HG03354 (cell line): ENCODE data around the gene AP1B1.
"Not testable (repeated sequence)": the region's sequence is repeated elsewhere in the genome, so short reads cannot be mapped to it uniquely, and the experiment has no call there.

ENCODE experiments used
- ATAC-seq: cut with Tn5 transposase; IDR thresholded peaks from one replicate; pipeline ENCODE4 v1.9.1; 2021; ENCODE audit warnings: mild to moderate bottlenecking; ENCODE audit not compliant: unreplicated experiment, poor library complexity, severe bottlenecking

Gene AP1B1

DNA sequence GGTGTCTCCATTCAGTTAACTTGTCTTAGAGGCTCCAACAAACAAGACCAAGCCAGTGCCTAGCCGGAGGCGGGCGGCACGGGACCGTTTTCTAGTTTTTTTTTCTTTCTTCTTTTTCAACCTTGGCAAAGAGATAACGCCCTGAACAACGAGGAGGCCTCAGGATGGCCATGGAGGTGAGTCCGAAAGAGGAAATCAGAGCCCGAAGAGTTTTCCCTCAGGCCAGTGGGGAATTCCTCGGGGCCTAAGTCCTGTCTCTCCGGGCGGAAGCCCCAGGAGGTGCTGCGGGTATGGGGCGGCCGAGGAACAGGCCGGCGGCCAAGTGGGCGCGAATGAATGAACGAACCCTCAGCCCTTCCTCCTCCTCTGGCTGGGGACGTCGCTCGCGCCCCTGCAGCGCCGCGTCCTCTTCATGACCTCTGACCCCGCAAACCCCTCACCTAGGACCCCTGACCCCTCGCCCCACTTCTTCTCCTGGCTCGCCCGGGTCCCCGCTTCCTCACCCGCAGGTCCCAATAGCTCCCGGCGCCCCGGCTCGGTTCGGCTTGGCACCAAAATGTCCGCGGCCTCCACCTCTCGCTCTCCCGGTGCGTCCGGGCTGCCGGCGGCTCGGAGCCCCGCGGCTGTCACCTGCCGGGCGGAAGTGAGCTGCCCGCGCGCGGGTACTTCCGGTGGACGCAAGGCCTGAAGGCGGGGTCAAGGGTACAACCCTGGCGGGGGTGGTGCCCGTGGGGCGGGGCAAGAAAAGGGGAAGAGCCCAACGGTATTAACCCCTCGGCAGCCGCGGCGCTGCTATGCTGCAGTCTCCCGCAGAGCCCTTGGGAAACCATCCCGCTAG is at the start of gene AP1B1:
AP1B1 (minus strand) TSS at position 650 of the 838 bp plus-strand sequence. CDS start 21,327 bp downstream, outside the sequence.
- peak; percentile 86 for ATAC-seq

DNA sequence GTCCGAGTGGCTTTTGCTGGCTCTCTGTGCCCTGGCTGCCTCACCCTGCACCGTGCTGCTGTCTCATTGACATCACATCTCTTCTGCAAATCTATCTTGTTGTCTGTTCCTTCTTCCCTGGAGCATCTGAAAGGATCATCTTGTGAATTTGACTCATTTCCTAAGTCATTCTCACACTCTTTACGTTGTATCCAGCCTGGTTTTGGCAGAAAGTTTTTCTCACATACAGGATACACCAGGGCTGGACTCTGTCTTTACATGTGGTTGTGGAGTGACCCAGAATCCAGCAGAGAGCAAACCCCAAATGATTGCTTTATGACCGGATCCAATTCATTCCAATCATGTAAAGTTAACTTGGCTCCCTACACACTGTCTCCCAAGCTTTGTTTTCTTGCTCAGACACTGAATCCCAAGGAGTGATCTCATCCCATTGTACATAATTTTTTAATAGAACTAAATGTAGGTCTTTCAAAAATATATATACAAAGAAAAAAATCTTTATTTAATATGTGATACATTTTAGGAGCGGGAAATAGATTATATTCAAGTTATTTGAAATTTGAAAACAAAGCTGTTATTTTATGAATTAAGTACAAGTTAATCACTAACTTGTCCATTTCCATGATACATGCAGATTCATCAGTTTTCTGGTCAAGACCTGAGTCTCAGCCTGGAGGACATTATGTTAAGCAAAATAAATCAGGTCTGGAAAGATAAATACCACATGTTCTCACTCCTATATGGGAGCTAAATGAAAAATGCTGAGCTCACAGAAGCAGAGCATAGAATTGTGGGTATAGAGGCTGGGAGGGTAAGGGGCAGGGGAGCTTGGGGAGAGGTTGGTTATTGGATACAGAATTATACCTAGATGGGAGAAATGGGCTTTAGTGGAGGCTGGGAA is 47.1 kb upstream of the AP1B1 start:
- ATAC-seq: no peak

DNA sequence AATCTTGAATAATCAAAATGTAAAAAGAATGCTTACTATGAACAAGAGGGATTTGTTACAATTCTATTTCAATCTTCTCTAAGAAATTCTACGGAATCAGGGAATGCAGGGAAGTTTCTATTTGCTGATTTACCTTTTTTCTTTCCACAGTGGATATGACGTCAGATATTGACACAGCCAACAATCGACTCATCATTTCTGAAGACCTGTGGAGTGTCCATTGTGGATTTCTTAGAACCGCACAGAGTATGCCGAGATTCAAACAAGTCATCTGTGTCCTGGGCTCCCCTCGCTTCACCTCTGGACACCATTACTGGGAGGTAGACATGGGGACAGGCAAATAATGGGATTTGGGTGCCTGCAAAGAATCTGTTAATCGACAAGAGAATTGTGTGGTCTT is 45.9 kb upstream of the AP1B1 start:
- no peak for ATAC-seq

DNA sequence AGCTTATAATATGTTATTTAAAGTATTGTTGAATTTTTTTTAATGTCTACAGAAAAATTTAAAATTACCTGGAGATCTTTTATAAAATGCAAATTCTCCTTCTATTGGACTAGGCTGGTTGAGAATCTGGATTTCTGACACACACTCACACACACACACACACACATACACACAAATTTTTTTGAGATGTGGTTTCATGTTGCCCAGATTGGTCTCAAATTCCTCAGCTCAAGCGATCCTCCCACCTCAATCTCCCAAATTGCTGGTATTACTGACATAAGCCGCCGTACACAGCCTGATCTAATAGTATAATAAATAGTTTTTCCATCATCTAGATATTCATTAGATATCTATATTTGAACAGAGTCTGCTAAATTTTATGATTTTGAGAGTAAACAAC is 45.5 kb upstream of the AP1B1 start:
- no peak for ATAC-seq

DNA sequence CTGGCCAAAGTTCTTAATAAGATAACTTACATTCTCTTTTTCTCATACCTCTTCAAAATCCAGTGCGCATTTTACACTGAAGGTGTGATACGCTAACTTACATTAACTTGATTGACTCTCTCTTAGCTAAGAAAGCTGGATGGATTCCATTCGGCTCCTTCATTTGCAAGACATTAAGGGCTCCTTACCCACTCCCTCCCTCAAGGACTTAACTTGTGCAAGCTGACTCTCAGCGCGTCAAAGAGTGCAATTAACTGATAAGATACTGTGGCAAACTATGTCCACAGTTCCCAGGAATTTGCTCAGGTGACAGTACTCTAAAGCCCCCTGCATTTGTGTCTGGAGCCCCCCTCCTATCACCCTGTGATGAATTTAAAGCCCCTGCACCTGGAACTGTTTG is 43.6 kb upstream of the AP1B1 start:
- ATAC-seq: no peak

DNA sequence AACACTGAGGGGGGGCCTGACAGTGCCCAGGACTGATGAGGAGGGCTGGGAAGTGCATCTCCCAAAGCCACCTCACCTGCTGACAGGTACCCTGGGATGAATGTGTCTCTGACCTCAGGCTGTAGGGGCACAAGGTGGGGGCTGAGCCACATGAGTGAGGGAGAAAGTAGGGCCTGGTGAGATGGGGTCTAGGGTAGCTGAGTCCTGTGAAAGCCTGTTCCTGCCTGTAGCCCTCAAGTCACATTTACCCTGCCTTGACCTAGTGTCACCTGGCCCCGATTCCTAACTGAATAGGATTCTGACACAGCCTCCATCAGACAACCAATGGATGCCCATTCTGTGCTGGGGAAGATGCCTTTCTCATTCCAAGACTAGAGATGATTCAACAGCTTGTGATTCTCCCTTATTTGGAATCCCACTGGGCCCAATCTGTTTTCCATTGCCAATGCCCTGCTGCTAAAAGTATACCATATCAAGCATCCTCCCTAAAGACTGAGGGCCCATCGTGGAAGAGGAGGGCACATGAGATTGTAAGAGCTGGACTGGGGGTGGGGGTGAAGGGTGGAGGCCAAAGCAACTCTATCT is 38.9 kb upstream of the AP1B1 start:
- ATAC-seq: no peak

DNA sequence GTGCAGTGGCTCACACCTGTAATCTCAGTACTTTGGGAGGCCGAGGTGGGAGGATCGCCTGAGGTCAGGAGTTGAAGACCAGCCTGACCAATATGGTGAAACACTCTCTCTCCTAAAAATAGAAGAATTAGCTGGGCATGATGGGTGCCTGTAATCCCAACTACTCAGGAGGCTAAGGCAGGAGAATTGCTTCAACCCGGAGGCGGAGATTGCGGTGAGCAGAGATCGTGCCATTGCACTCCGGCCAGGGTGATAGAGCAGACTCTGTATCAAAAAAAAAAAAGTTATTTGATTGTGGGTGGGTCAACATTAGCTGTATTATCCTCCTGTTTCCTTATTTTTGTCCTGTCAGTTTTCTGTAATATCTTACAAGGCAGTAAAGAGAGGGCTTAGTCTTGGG is 38.1 kb upstream of the AP1B1 start:
- ATAC-seq: no peak

DNA sequence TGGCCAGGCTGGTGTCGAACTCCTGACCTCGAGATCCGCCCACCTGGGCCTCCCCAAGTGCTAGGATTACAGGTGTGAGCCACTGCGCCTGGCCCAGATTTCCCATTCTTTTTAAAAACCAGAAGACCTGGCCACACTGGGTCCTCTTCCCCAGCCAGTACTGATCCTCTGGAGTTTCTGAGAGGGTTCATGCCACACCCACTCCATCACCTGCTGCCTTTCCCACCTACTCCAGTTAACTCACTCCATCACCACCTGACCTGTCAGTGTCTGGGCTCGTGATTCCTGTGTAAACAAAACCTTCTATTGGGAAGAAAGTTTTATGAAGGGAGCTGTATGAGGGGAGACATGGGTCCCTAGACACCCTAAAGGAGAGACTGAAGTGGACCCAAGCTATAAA is 30.3 kb upstream of the AP1B1 start:
- not testable (repeated sequence) for ATAC-seq

DNA sequence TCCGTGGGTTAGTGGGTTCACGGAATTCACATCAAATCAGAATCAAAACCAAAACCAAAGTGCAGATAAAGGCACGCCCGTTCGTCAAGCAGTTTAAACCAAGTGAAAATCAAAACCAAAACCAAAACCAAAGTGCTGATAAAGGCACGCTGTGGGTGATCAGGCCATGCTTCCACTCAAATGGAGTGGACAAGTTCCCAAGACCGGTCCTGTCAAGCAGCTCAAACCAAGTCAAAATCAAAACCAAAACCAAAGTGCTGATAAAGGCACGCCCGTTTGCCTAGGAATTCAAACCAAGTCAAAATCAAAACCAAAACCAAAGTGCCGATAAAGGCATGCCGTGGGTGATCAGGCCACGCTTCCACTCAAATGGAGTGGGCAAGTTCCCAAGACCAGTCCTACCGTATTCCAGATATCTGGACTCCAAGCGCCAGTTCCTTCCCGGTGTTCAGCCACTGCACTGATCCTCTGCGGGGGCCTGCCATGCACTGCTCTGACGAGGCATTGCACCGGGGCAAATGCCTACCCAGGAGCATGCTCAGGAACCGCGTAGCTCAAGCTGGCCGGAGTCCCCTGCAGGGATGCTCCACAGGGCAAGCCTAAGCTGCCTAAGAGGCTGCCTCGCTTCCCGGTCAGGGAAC is 26.7 kb upstream of the AP1B1 start:
- peak; percentile 44 for ATAC-seq

DNA sequence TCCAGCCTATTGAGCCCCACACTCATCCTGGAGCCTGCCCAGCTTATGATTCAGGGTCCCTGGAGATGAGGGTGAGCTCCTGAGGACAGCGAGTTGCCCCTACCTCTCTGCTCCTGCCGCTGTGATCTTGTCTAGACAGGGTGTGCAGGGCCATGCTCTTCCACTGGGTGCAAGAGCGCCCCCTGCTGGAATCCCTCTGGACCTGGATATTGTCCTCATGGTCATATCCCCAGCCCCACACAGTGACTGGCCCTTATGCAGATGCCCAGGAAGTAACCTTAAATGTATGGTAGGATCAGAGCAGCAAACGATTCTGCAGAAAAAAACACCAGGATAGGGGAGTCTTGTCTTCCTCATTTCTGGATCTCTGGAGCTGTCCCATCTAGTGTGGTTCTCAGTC is 24.4 kb upstream of the AP1B1 start:
- not testable (repeated sequence) for ATAC-seq

DNA sequence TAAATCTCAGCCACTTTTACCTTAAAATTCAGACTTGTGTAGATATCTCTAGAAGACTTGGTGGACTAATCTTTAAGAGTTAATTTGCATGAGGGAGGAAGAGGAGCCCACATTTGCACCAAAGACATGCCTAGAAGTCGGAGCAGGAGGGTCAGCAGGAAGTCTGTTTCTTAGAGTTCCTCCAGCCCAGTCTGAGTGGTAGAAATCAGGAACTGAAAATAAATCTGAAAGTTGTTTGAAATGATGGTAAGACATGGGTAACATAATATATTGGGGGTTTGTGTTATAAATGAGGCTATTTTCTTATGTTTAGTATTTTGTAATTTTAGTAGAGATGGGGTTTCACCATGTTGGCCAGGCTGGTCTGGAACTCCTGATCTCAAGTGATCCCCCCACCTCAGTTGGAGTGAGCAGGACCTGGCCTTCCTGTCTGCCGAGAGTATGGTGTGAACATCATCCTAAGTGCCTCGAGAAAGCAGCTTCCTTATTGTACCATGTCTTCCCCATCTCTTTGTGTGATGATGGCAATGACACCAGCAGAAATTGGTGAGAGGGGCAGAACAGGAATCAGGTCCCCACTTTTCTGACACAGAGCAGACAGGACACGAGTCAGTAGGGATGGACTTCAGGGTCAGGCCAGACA is 23.3 kb upstream of the AP1B1 start:
- ATAC-seq: peak; percentile 78

DNA sequence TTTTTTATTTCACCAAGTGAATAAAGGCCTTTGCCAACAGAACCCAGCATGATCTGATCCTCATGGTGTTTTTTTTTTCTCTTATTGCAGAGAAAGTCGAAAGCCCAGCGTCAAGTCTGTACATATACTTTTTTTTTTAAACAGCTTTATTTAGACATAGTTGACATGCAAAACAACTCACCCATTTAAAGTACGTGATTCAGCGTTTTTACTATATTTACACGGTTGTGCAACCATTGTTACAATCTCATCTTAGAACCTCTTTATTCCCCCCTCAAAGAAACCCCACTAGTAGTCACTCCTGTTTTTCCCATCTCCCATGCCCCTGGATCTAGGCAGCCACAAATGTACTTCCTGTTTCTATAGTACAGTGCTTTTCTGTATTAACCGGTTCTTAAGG is 20.6 kb upstream of the AP1B1 start:
- no peak for ATAC-seq

DNA sequence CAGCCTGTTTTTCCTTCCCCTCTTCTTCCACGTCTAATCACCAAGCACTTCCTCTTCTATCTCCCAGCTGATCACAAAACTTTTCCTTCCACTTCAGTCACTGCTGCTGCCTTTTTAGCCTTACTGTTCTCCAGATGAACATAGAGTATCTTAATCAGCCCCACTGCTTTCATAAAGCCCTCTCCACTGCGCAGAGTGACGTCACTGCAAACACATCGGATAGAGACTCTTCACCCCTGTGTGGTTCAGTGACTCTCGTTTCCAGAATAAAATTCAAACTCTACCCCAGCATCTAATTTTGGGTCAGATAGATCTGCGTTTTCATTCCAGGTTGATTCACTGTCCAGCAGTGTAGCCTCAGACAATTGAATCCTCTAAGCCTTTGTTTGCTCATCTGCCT is 13.2 kb upstream of the AP1B1 start:
- ATAC-seq: not testable (repeated sequence)

DNA sequence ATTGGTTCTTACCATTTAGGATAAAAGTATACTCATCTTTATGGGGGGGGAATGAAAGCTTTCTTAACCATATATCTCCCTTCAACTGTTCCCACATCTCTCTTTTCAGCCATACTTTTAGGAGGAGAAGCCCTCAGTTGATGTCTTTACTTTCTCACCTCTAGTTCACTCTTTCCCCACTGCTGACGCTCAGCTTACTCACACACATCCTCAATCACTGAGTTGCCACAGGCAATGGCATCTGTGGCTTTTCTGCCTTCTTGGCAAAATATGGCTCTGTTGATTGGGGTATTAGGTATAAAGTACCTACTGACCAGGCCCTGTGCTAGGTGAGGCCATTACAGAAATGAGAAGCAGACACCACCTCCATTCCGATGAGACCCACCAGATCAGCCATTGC is 12.2 kb upstream of the AP1B1 start:
- no peak for ATAC-seq

DNA sequence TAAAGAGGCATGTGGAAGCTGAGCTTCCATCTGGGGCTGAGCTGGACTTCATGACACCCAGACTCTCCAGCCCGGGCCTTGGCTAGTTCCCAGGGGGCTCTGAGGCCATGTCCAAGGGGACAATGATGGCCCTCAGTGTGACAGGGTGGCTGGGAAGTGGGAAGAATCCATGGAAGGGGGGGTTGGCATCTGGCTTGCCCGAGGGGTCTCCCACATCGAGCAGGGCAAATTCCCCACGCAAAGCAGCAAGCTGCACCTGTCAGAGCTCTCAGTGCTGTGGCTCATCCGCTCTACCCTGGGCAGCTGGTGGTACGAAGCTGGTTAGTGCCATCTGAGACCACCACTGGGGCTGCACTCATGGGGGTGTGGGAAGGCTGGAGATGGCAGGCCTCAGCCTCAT is 9.4 kb upstream of the AP1B1 start:
- ATAC-seq: no peak

DNA sequence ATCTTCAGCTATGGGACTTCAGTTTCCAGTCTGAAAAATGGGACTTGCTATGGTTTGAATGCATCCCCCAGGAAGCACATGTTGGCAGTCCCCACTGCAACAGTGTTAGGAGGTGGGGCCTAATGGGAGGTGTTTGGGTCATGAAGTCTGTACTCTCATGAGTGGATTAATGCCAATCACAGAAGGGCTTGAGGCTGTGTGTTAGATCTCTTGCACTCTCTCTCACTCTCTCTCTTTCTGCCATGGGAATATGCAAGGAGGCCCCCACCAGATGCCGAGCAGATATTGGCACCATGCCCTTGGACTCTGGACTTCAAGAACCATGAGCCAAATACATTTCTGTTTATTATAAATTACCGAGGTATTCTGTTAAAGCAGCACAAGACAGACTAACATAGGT is 7.8 kb upstream of the AP1B1 start:
- no peak for ATAC-seq

DNA sequence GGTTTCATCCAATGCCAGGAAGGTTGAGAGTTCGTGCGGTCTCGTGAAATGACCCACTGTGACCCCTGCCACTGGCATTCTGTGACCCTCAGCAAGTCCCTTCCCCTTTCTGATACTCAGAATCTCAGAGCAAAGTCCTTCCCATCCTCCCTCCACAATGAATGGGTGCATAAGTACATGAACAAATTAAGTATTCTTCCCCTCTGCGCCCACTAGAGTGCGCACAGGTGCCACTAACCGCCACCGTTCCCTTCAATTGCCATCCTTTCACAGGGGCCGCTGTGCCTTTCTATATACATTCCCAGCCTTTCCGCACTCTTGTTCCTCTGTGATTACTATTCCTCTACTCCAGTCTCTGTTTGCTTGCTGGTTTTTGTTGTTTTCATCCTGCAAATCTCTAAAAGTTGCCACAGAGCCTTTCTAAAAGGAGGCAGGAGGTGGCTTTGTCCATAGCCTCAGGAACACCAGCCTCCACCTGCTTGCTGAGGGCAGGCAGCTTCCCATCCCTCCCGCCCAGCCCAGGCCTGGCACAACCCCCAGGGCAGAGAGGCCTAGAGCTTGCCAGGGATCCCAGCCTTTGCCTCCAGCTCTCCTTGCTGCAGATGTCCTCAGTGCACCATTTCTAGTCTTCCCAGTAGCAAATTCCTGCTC is 6.7 kb upstream of the AP1B1 start:
- ATAC-seq: no peak

DNA sequence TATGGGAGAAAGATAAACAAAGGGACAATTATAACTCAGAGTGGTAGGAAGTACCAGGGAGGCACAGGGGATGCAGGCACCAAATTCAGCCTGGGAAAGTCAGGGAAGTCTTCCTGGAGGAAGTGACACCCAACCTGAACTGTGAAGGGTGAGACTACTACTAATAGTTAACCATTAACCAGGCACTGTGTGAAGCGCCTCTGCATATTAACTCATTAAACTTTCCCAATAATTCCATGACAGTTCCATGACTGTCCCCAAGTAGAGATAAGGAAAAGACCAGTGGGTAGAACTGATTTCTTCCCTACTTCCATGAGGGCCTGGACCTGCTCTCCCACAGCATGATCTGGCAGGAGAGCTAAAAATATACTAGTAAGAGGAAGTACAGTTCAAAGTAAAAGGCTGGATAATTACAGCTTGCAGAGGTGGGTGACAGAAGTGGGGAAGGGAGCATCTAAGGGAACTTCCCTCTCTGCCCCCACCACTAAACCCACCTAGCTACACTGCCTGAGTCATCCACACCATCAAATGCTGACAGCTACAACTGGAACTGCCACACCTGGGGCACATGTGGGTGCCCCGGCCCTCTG is 4.7 kb upstream of the AP1B1 start:
- ATAC-seq: no peak

DNA sequence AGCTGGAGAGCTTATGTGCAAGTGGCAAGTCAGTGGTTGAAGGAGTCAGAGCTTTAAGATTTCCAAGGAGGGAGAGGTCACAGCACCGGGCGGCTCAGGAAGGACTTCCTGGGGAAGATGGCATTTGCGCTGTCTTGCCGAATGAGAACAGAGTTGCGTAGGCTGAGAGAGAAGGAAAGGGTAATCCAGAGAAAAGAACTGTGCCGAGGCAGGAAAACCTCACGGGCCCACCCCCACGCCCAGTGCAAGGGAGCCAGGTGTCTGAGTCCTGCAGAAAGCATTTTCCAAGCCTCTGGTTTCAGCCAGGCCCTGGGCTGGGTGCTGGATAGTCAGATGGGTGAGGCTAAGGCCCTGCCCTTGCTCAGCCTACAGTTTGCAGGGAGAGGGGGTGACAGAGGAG is 3.2 kb upstream of the AP1B1 start:
- ATAC-seq: no peak
